Panc1 (cell line): ENCODE results near the gene MRPL55. TPM values are rescaled to one million over a fixed set of nuclear protein-coding genes. Genes with fewer than 3 reads are reported as not detected.

Experiments used
- ATAC-seq: fragments of 200-7000 bp; cut with Tn5 transposase; 2 replicates; pipeline ENCODE4 v1.9.1; 2020; ENCODE audit warnings: mild to moderate bottlenecking, moderate library complexity
- Bru-seq: library from RNA; stranded (reverse); fragments of 400-500 nt; gene quantifications from one replicate; lab custom pipeline; 2021; lab: Mats Ljungman, UMichigan
- BruChase-seq, 2 experiments: library from RNA; stranded (reverse); fragments of 400-500 nt; gene quantifications; one replicate each; lab custom pipeline; 2021; lab: Mats Ljungman, UMichigan
- BruUV-seq: library from RNA; stranded (reverse); fragments of 400-500 nt; replicated peaks from 2 replicates; lab custom pipeline; 2021; lab: Mats Ljungman, UMichigan
- CTCF ChIA-PET: fragments of 300-600 bp; sonication (Branson Sonifier 250); formaldehyde crosslinking; loops from one replicate; lab custom pipeline; 2022; ENCODE audit warnings: antibody characterized with exemption; lab: Charles Lee
- POLR2A ChIA-PET: fragments of 300-600 bp; sonication (Branson Sonifier 250); formaldehyde crosslinking; loops from one replicate; lab custom pipeline; 2022; ENCODE audit warnings: antibody characterized with exemption; lab: Charles Lee
- DNase-seq: peaks from one replicate; pipeline ENCODE4 v3.0.0-alpha.2; 2010; ENCODE audit warnings: low read depth, low spot score
- H3K27ac ChIP-seq: 2 replicates; pipeline ENCODE4 v1.5.1; 2011; ENCODE audit warnings: mild to moderate bottlenecking, low read length, inconsistent platforms
- H3K27me3 ChIP-seq: fragments of 200-500 bp; sonication (Bioruptor generic); 2 replicates; pipeline ENCODE4 v1.6.0; 2014; ENCODE audit warnings: low read length, inconsistent platforms; ENCODE audit not compliant: control insufficient read depth, insufficient read depth
- H3K36me3 ChIP-seq: fragments of 200-500 bp; sonication (Bioruptor generic); 2 replicates; pipeline ENCODE4 v1.5.1; 2014; ENCODE audit warnings: inconsistent platforms, mild to moderate bottlenecking, low read length, moderate library complexity; ENCODE audit not compliant: control insufficient read depth, insufficient read depth
- H3K4me1 ChIP-seq: 2 replicates; pipeline ENCODE4 v1.5.1; 2011; ENCODE audit warnings: inconsistent platforms, mild to moderate bottlenecking, low read length, moderate library complexity; ENCODE audit not compliant: control insufficient read depth, insufficient read depth
- H3K4me3 ChIP-seq, 2 experiments: 2 replicates each; pipeline ENCODE4 v1.5.1; 2011 to 2012; ENCODE audit warnings: low read depth in 2 of 2, low read length in 2 of 2, mild to moderate bottlenecking in 2 of 2, inconsistent platforms in 1 of 2, moderate library complexity in 1 of 2
- H3K9me3 ChIP-seq: fragments of 200-500 bp; sonication (Bioruptor generic); 2 replicates; pipeline ENCODE4 v1.5.1; 2014; ENCODE audit warnings: low read depth, mild to moderate bottlenecking, inconsistent platforms, low read length, moderate library complexity; ENCODE audit not compliant: control insufficient read depth, insufficient read depth
- CTCF ChIP-seq: fragments of 450-650 bp; IDR thresholded peaks from 2 replicates; pipeline ENCODE4 v1.5.1; 2017; ENCODE audit warnings: mild to moderate bottlenecking
- POLR2AphosphoS5 ChIP-seq: IDR thresholded peaks from 2 replicates; pipeline ENCODE4 v1.6.1; 2012; ENCODE audit warnings: mild to moderate bottlenecking, low read depth, low read length, moderate library complexity
- REST ChIP-seq, 2 experiments: IDR thresholded peaks; 2 replicates each; pipeline ENCODE4 v1.6.1; 2011 to 2012; ENCODE audit warnings: low read depth in 2 of 2, control low read depth in 1 of 2, low read length in 1 of 2, mild to moderate bottlenecking in 1 of 2, moderate library complexity in 1 of 2; ENCODE audit not compliant: insufficient read depth in 1 of 2
- SIN3A ChIP-seq: IDR thresholded peaks from 2 replicates; pipeline ENCODE4 v1.6.1; 2012; ENCODE audit warnings: low read depth, mild to moderate bottlenecking, low read length, moderate library complexity, borderline replicate concordance; ENCODE audit not compliant: insufficient read depth
- TCF7L2 ChIP-seq: IDR thresholded peaks from 2 replicates; pipeline ENCODE4 v1.6.1; 2011; ENCODE audit warnings: mild to moderate bottlenecking, low read depth, low read length, inconsistent platforms
- in situ Hi-C: cut with HindIII; loops from 2 replicates; pipeline ENCODE4 v1.10.0; 2016; ENCODE audit warnings: low sequenced_read_pairs, low pct_unique_long_range_greater_than_20kb
- intact Hi-C: fragments of 100-400 bp; cut with micrococcal nuclease; formaldehyde crosslinking; loops from one replicate; pipeline ENCODE4 v1.10.0; 2022; ENCODE audit not compliant: unreplicated experiment
- long read RNA-seq: library from polyadenylated mRNA; unstranded; transcript quantifications from one replicate; pipeline ENCODE4 v2.0.0, GENCODE V29; 2021; ENCODE audit not compliant: unreplicated experiment
- polyA plus RNA-seq: library from polyadenylated mRNA; unstranded; fragments of >200 nt; gene quantifications from one replicate; pipeline ENCODE4 v1.2.1, GENCODE V29; 2012; ENCODE audit warnings: missing spikeins; ENCODE audit not compliant: insufficient read length
- total RNA-seq: library from RNA; stranded (reverse); gene quantifications from one replicate; pipeline ENCODE4 v1.2.1, GENCODE V29; 2021; ENCODE audit not compliant: unreplicated experiment

The MRPL55 gene
- total RNA-seq, result 53.0 TPM
- polyA plus RNA-seq, result 128 TPM
- percentile 58 among the genes with signal in this experiment for Bru-seq, nascent RNA
- percentile 53 among the genes with signal in this experiment for BruChase-seq, experiment 1, labeled RNA remaining after a 2-hour chase
- BruChase-seq, experiment 2, labeled RNA remaining after a 6-hour chase, result percentile 68 among the genes with signal in this experiment
- long read RNA-seq, transcript MRPL55-204 (4 exons, 661 nt), result major isoform, 6 of 40 reads
- long read RNA-seq, transcript MRPL55-203 (5 exons, 744 nt), result major isoform, 6 of 40 reads
- long read RNA-seq, partial matches to known transcripts, result 16 of 40 reads
- long read RNA-seq, other reads (novel, unspliced or antisense), result 2 of 40 reads

GRCh38 chr1:228109073-228109961 lies at the start of gene MRPL55:
MRPL55 (minus strand) TSS chr1:228109299; CDS start chr1:228108260, 1,039 bp downstream.
- POLR2A ChIA-PET, result no interaction called here

More at GRCh38 chr1:228109073-228109961, at the start of gene MRPL55:
- Histone ChIP-seq H3K9me3 (no peaks in the 10 kb centered on the region), H3K4me3 (peak within 1 kb of the TSS; percentile 94 to 100), H3K4me1 (peaks cover 11% of the 10 kb centered on the region), H3K36me3 (peaks cover 2% of the 10 kb centered on the region; the same call in 1 of the 2 replicates), H3K27me3 (no peaks in the 10 kb centered on the region), H3K27ac (peak within 1 kb of the TSS; percentile 86)
- TF ChIP-seq REST (IDR thresholded peaks at IDR 0.05; ENCODE audit: insufficient read depth in 1 of 2, low read depth in 2 of 2, low read length in 1 of 2), result peak in 1 of 2 experiments; percentile 44; a peak in 1 of 4 replicates
- TF ChIP-seq POLR2AphosphoS5, result peak; percentile 89
- peak; percentile 76; the same call in 1 of the 2 replicates for TF ChIP-seq SIN3A
- peak; percentile 57; the same call in 1 of the 2 replicates for TF ChIP-seq TCF7L2
- TF ChIP-seq CTCF, result no peak; the same call in 1 of the 2 replicates
- DNase-seq, result peak; percentile 76
- BruUV-seq, result no TSS peak
- in situ Hi-C loops, result no loop called here
- ATAC-seq, result peak; percentile 96
- intact Hi-C loops, result no loop called here
- CTCF ChIA-PET, result interaction anchor here (0.6 kb wide), 1 partner anchor 21 kb away, joined by 3 read pairs; no protein-coding TSS in a partner anchor
